HG03378 (cell line): ENCODE data around the gene MAD1L1.

Experiments
- ATAC-seq: cut with Tn5 transposase; IDR thresholded peaks from one replicate; pipeline ENCODE4 v1.9.1; 2021; ENCODE audit warnings: mild to moderate bottlenecking, moderate library complexity; ENCODE audit not compliant: unreplicated experiment

The MAD1L1 gene

GRCh38 chr7:1965579-1966294 is 267.0 kb downstream of the MAD1L1 start:
- no peak for ATAC-seq

GRCh38 chr7:1964913-1965578 is 267.7 kb downstream of the MAD1L1 start:
- ATAC-seq: no peak

GRCh38 chr7:1964211-1964912 is 268.4 kb downstream of the MAD1L1 start:
- no peak for ATAC-seq

GRCh38 chr7:1963575-1963974 is 269.2 kb downstream of the MAD1L1 start:
- ATAC-seq: no peak

GRCh38 chr7:1961701-1962276 is 271.0 kb downstream of the MAD1L1 start:
- no peak for ATAC-seq

- no peak for ATAC-seq
Observed at GRCh38 chr7:1959305-1959704, 273.4 kb downstream of the MAD1L1 start.

GRCh38 chr7:1957471-1958225 is 275.1 kb downstream of the MAD1L1 start:
- no peak for ATAC-seq

- ATAC-seq: no peak
Observed at GRCh38 chr7:1956611-1957470, 275.9 kb downstream of the MAD1L1 start.

GRCh38 chr7:1956141-1956540 is 276.6 kb downstream of the MAD1L1 start:
- no peak for ATAC-seq

- no peak for ATAC-seq
Observed at GRCh38 chr7:1954366-1955004, 278.3 kb downstream of the MAD1L1 start.

GRCh38 chr7:1953199-1954190 is 279.2 kb downstream of the MAD1L1 start:
- no peak for ATAC-seq

- no peak for ATAC-seq
Observed at GRCh38 chr7:1952781-1953180, 280.0 kb downstream of the MAD1L1 start.

- ATAC-seq: no peak
Observed at GRCh38 chr7:1952169-1952760, 280.5 kb downstream of the MAD1L1 start.

- ATAC-seq: no peak
Observed at GRCh38 chr7:1951600-1951999, 281.1 kb downstream of the MAD1L1 start.

- ATAC-seq: no peak
Observed at GRCh38 chr7:1951159-1951536, 281.6 kb downstream of the MAD1L1 start.

- no peak for ATAC-seq
Observed at GRCh38 chr7:1950452-1951158, 282.1 kb downstream of the MAD1L1 start.

GRCh38 chr7:1950066-1950451 is 282.7 kb downstream of the MAD1L1 start:
- ATAC-seq: no peak
